ENCODE data around the gene RCVRN. TPM values are rescaled to one million over a fixed set of nuclear protein-coding genes. Genes with fewer than 3 reads are reported as not detected.

RCVRN gene
- total and polyA plus RNA-seq, 2 of the 8 experiments (the other 6 are each of a cell fraction or from before 2014, with no cell fraction given), result not detected

DNA sequence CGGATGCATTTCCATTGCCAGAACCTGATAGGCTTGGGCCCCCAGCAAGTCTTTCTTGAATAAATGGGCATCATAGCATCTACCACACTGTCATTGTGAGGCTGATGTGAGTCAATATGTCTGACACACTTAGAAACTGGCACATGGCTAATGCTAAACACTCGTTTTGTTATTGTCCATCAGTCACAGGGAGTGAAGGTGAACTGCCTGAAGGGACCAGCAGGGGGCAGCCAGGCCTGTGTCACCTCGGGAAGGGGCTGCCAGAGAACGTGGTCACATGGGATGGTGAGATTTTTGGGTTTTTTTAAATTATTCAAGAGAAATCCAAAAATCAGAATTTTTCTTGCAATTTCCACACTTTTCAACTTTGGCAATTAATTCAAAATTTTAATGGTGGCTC is 831 bp upstream of the RCVRN start (continued):
- TF ChIP-seq, protein P1, sequence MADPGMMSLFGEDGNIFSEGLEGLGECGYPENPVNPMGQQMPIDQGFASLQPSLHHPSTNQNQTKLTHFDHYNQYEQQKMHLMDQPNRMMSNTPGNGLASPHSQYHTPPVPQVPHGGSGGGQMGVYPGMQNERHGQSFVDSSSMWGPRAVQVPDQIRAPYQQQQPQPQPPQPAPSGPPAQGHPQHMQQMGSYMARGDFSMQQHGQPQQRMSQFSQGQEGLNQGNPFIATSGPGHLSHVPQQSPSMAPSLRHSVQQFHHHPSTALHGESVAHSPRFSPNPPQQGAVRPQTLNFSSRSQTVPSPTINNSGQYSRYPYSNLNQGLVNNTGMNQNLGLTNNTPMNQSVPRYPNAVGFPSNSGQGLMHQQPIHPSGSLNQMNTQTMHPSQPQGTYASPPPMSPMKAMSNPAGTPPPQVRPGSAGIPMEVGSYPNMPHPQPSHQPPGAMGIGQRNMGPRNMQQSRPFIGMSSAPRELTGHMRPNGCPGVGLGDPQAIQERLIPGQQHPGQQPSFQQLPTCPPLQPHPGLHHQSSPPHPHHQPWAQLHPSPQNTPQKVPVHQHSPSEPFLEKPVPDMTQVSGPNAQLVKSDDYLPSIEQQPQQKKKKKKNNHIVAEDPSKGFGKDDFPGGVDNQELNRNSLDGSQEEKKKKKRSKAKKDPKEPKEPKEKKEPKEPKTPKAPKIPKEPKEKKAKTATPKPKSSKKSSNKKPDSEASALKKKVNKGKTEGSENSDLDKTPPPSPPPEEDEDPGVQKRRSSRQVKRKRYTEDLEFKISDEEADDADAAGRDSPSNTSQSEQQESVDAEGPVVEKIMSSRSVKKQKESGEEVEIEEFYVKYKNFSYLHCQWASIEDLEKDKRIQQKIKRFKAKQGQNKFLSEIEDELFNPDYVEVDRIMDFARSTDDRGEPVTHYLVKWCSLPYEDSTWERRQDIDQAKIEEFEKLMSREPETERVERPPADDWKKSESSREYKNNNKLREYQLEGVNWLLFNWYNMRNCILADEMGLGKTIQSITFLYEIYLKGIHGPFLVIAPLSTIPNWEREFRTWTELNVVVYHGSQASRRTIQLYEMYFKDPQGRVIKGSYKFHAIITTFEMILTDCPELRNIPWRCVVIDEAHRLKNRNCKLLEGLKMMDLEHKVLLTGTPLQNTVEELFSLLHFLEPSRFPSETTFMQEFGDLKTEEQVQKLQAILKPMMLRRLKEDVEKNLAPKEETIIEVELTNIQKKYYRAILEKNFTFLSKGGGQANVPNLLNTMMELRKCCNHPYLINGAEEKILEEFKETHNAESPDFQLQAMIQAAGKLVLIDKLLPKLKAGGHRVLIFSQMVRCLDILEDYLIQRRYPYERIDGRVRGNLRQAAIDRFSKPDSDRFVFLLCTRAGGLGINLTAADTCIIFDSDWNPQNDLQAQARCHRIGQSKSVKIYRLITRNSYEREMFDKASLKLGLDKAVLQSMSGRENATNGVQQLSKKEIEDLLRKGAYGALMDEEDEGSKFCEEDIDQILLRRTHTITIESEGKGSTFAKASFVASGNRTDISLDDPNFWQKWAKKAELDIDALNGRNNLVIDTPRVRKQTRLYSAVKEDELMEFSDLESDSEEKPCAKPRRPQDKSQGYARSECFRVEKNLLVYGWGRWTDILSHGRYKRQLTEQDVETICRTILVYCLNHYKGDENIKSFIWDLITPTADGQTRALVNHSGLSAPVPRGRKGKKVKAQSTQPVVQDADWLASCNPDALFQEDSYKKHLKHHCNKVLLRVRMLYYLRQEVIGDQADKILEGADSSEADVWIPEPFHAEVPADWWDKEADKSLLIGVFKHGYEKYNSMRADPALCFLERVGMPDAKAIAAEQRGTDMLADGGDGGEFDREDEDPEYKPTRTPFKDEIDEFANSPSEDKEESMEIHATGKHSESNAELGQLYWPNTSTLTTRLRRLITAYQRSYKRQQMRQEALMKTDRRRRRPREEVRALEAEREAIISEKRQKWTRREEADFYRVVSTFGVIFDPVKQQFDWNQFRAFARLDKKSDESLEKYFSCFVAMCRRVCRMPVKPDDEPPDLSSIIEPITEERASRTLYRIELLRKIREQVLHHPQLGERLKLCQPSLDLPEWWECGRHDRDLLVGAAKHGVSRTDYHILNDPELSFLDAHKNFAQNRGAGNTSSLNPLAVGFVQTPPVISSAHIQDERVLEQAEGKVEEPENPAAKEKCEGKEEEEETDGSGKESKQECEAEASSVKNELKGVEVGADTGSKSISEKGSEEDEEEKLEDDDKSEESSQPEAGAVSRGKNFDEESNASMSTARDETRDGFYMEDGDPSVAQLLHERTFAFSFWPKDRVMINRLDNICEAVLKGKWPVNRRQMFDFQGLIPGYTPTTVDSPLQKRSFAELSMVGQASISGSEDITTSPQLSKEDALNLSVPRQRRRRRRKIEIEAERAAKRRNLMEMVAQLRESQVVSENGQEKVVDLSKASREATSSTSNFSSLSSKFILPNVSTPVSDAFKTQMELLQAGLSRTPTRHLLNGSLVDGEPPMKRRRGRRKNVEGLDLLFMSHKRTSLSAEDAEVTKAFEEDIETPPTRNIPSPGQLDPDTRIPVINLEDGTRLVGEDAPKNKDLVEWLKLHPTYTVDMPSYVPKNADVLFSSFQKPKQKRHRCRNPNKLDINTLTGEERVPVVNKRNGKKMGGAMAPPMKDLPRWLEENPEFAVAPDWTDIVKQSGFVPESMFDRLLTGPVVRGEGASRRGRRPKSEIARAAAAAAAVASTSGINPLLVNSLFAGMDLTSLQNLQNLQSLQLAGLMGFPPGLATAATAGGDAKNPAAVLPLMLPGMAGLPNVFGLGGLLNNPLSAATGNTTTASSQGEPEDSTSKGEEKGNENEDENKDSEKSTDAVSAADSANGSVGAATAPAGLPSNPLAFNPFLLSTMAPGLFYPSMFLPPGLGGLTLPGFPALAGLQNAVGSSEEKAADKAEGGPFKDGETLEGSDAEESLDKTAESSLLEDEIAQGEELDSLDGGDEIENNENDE (IDR thresholded peaks at IDR 0.05; ENCODE audit: insufficient replicate concordance, low read length), result no peak
- TF ChIP-seq GTF2F1 (IDR thresholded peaks at IDR 0.05; ENCODE audit: borderline replicate concordance, low read depth, low read length), result no peak
- no peak for TF ChIP-seq EZH2 (IDR thresholded peaks at IDR 0.05; ENCODE audit: low read depth, low read length, severe bottlenecking)
- no peak for TF ChIP-seq SAP30 (IDR thresholded peaks at IDR 0.05; ENCODE audit: insufficient read depth, insufficient replicate concordance, low read length)
- TF ChIP-seq RXRA (IDR thresholded peaks at IDR 0.05; ENCODE audit: insufficient read depth, low read depth, low read length), result no peak
- TF ChIP-seq, protein P2, sequence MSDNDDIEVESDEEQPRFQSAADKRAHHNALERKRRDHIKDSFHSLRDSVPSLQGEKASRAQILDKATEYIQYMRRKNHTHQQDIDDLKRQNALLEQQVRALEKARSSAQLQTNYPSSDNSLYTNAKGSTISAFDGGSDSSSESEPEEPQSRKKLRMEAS (IDR thresholded peaks at IDR 0.05), result peak; percentile 58
- TF ChIP-seq, protein P3, sequence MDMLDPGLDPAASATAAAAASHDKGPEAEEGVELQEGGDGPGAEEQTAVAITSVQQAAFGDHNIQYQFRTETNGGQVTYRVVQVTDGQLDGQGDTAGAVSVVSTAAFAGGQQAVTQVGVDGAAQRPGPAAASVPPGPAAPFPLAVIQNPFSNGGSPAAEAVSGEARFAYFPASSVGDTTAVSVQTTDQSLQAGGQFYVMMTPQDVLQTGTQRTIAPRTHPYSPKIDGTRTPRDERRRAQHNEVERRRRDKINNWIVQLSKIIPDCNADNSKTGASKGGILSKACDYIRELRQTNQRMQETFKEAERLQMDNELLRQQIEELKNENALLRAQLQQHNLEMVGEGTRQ (IDR thresholded peaks at IDR 0.05; ENCODE audit: low read length), result 0 out of 2 replicates have a peak, but pooled peaks have one; percentile 39

Measured in H1 (cell line).